ENCODE results near the gene IMPACT.

IMPACT gene

GRCh38 chr18:24485681-24486080 is 59.2 kb downstream of the IMPACT start:
- no peak for DNase-seq

- no peak for DNase-seq
Observed at GRCh38 chr18:24486684-24487083, 60.2 kb downstream of the IMPACT start.

GRCh38 chr18:24488824-24489493 is 62.5 kb downstream of the IMPACT start:
- no peak for DNase-seq

GRCh38 chr18:24490539-24490938 is 64.1 kb downstream of the IMPACT start:
- no peak for DNase-seq

DNA sequence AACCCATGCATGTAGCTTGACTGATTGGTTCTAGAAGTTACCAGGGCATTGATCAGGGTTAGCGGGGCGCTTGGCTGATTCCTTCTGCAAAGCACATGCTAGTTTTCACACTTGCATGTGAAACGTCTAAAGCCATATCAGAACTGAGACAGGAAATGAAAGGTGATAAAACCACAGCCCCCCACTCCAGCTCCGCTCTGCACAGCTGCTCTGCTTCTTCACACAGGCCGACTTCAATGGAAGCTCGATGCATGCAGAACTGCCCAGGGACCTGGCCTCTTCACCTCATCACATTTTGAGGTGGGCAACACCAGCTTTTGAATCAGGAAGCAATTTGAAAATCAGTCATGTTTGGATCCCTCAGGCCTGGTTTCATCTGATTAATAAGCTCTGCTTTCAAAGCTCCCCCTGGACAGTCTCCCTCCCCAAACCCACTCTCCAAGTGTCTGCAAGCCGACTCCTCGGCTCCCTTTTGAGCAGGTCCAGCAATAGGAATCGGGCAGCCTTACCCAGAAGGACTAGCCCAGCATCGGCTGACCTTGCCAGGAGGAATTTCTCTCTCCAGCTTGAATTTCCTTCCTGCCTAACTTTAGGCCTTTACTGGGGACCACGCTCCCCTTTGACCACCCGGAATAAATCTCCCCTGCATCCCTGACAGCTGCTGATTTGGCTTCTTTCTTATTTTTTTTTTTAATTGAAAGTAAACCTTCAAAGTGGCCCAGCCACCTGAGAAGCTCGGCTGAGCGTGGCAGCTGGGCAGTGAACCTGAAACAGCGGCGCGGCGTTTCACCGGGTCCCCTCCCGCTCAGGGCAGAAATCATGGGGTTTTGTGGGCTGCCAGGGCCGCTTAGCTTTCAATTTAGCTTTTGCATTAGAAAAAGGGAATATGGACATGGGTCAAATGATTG is 65.7 kb downstream of the IMPACT start:
- DNase-seq = no peak

GRCh38 chr18:24494586-24494985 is 68.1 kb downstream of the IMPACT start:
- no peak for DNase-seq

DNA sequence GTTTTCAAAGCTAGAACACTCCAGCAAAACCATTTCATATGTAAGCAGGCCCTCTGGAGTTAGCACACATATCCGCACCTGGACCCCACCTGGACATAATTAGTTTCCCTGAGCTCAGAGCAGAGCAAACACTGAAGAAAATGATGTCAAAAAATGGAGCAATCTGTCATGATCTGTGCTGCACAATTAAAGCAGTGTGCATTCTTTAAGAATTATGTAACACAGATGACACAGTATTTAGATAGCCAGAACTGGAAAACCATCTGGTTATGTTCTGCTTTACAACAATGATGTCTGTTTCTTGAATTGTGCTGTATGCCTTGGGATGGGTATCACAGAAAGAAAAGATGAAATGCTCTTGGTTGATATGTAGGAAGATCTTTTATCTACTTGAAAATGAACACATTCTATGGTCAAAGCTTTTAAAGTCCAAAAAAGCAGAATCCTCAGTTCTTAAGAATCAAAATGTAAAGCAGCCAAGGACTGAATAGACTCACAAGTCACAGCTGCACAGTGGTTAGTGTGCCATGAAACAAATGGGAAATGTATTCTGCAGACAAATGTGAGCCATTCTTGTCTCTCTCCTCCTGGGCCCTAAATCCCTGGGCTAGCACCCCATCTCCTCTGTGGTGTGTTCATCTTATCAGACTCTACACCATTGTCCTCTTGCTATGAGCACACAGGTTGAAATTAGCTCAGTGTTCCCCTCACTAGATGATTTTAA is 70.7 kb downstream of the IMPACT start:
- no peak for DNase-seq

DNA sequence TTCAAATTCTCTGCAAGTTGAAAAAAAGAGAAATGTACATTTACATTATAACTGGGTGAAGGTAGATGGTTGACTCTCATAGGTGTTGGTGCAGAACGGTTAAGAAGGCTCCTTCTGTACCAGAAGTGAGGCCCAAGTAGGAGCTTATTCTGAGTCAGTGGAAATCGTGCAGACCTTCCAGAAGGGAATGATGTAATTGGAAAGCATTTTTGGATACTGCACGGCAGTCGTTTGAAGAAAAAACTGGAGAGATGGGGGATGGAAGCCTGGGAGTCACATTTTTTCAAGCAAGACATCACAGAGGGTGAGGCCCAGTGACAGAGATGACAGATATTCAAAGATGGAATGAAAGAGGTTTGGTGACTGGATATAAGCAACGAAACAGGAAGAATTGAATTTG is 73.3 kb downstream of the IMPACT start:
- DNase-seq = no peak

- DNase-seq = no peak
Observed at GRCh38 chr18:24500217-24500616, 73.7 kb downstream of the IMPACT start.

DNA sequence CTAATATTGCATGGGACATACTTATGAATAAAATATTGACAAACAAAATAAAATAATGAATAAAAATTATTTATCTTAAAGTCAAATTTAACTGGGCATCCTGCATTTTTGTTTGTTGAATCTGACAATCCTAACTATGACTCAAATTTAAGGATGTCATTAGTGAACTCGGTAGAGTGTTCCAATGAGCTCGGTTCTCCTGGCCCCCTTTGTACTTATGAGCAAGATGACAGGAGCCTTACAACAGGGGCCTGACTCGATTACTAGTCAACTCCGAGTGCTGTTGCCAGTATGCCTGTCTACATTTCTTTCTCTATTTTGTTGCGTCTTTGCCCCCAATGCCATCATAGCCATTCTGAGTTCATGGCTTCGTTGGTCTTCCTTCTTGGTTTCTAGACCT is 74.3 kb downstream of the IMPACT start:
- no peak for DNase-seq

- no peak for DNase-seq
Observed at GRCh38 chr18:24502667-24503523, 76.4 kb downstream of the IMPACT start.
